Measurements from ENCODE around the gene NLGN1. TPM values are rescaled to one million over a fixed set of nuclear protein-coding genes. Genes with fewer than 3 reads are reported as not detected.

The NLGN1 gene
- total RNA-seq, 2 donors from 2014 or later, result 0.67 to 1.3 TPM

- intact Hi-C loops (cut with DNase I), result no loop called here
- H3K4me3 ChIP-seq, result no peak overlapping the region
- no peak for TF ChIP-seq CTCF (IDR thresholded peaks at IDR 0.05)
- no peak for DNase-seq
- H3K27ac ChIP-seq, result no peak overlapping the region
- H3K36me3 ChIP-seq, result no peaks in the 10 kb centered on the region
- no peak overlapping the region for H3K9ac ChIP-seq (ENCODE audit: low read depth in 2 of 2, low read length in 2 of 2)
- no peaks in the 10 kb centered on the region for H3K9me3 ChIP-seq
- no peaks in the 10 kb centered on the region for H3K4me1 ChIP-seq
- H3K27me3 ChIP-seq, result no peaks in the 10 kb centered on the region
These were observed 443.8 kb downstream of the NLGN1 start for GRCh38 chr3:173841334-173841733.

GRCh38 chr3:173843060-173843459, 445.5 kb downstream of the NLGN1 start:
- H3K36me3 ChIP-seq, result no peaks in the 10 kb centered on the region
- H3K27ac ChIP-seq, result no peak overlapping the region
- DNase-seq, result no peak
- no peak overlapping the region for H3K9ac ChIP-seq (ENCODE audit: low read depth in 2 of 2, low read length in 2 of 2)
- H3K4me3 ChIP-seq, result no peak overlapping the region
- H3K27me3 ChIP-seq, result no peaks in the 10 kb centered on the region
- H3K4me1 ChIP-seq, result no peaks in the 10 kb centered on the region
- intact Hi-C loops (cut with DNase I), result no loop called here
- no peaks in the 10 kb centered on the region for H3K9me3 ChIP-seq
- no peak for TF ChIP-seq CTCF (IDR thresholded peaks at IDR 0.05)

GRCh38 chr3:173846584-173846983, 449.0 kb downstream of the NLGN1 start:
- DNase-seq, result no peak
- H3K9ac ChIP-seq (ENCODE audit: low read depth in 2 of 2, low read length in 2 of 2), result no peak overlapping the region
- TF ChIP-seq CTCF (IDR thresholded peaks at IDR 0.05), result no peak
- no peak overlapping the region for H3K27ac ChIP-seq
- intact Hi-C loops (cut with DNase I), result no loop called here
- H3K27me3 ChIP-seq, result no peaks in the 10 kb centered on the region
- H3K9me3 ChIP-seq, result no peaks in the 10 kb centered on the region
- no peak overlapping the region for H3K4me3 ChIP-seq
- no peaks in the 10 kb centered on the region for H3K36me3 ChIP-seq
- H3K4me1 ChIP-seq, result no peaks in the 10 kb centered on the region

GRCh38 chr3:173849489-173849888, 451.9 kb downstream of the NLGN1 start:
- intact Hi-C loops (cut with DNase I), result no loop called here
- H3K27ac ChIP-seq, result no peak overlapping the region
- no peaks in the 10 kb centered on the region for H3K4me1 ChIP-seq
- TF ChIP-seq CTCF (IDR thresholded peaks at IDR 0.05), result no peak
- H3K27me3 ChIP-seq, result no peaks in the 10 kb centered on the region
- H3K36me3 ChIP-seq, result no peaks in the 10 kb centered on the region
- H3K9ac ChIP-seq (ENCODE audit: low read depth in 2 of 2, low read length in 2 of 2), result no peak overlapping the region
- H3K9me3 ChIP-seq, result no peaks in the 10 kb centered on the region
- H3K4me3 ChIP-seq, result no peak overlapping the region
- DNase-seq, result no peak

DNA sequence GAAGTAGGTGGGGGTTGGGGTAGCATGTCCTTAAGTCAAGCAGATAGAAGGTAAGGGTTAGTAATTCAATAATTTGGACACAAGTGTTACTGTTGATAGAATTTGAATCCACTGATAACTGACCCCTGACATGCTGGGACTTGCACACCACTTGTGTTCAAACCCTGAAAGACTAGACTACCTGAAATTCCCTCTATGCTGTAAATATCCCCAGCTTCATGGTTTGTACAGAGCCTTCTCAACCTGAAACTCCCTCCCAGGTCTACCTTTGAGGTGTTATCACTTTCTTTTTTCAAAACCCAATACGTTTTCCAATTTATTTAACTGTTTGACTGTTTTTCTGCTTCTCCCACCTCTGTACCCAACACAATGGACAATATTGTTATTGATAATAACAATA, 459.6 kb downstream of the NLGN1 start:
- H3K4me3 ChIP-seq, result no peak overlapping the region
- no peak for DNase-seq
- H3K9ac ChIP-seq (ENCODE audit: low read depth in 2 of 2, low read length in 2 of 2), result no peak overlapping the region
- H3K27me3 ChIP-seq, result no peaks in the 10 kb centered on the region
- no peaks in the 10 kb centered on the region for H3K9me3 ChIP-seq
- H3K36me3 ChIP-seq, result no peaks in the 10 kb centered on the region
- H3K4me1 ChIP-seq, result no peaks in the 10 kb centered on the region
- H3K27ac ChIP-seq, result no peak overlapping the region
- intact Hi-C loops (cut with DNase I), result no loop called here
- TF ChIP-seq CTCF (IDR thresholded peaks at IDR 0.05), result no peak

GRCh38 chr3:173862701-173863100, 465.2 kb downstream of the NLGN1 start:
- no peak for TF ChIP-seq CTCF (IDR thresholded peaks at IDR 0.05)
- Histone ChIP-seq H3K27me3 (no peaks in the 10 kb centered on the region), H3K9me3 (no peaks in the 10 kb centered on the region)

More at GRCh38 chr3:173862701-173863100, 465.2 kb downstream of the NLGN1 start:
- intact Hi-C loops (cut with DNase I), result no loop called here
- no peaks in the 10 kb centered on the region for H3K4me1 ChIP-seq
- H3K9ac ChIP-seq (ENCODE audit: low read depth in 2 of 2, low read length in 2 of 2), result no peak overlapping the region
- no peak overlapping the region for H3K27ac ChIP-seq
- H3K36me3 ChIP-seq, result no peaks in the 10 kb centered on the region
- H3K4me3 ChIP-seq, result no peak overlapping the region
- DNase-seq, result no peak
